GM18498 (cell line): ENCODE data around the gene HSPA12A.

Experiments used
- ATAC-seq: cut with Tn5 transposase; IDR thresholded peaks from one replicate; pipeline ENCODE4 v1.9.1; 2021; ENCODE audit warnings: mild to moderate bottlenecking, moderate library complexity; ENCODE audit not compliant: unreplicated experiment

Gene HSPA12A

GRCh38 chr10:116742367-116743265 lies at the start of gene HSPA12A:
Gene HSPA12A, minus strand, starts transcription at chr10:116742566. Its CDS starts 97 bp downstream, at chr10:116742469.
- ATAC-seq, result peak; percentile 98

- no peak for ATAC-seq
Measured at GRCh38 chr10:116791241-116791640, 48.9 kb upstream of the HSPA12A start.

GRCh38 chr10:116787893-116788665 lies 45.7 kb upstream of the HSPA12A start:
- peak; percentile 86 for ATAC-seq

- ATAC-seq, result no peak
Measured at GRCh38 chr10:116787053-116787659, 44.8 kb upstream of the HSPA12A start.

GRCh38 chr10:116785867-116786266 lies 43.5 kb upstream of the HSPA12A start:
- ATAC-seq, result no peak

GRCh38 chr10:116785282-116785681 lies 42.9 kb upstream of the HSPA12A start:
- ATAC-seq, result no peak

GRCh38 chr10:116784651-116785050 lies 42.3 kb upstream of the HSPA12A start:
- ATAC-seq, result no peak

GRCh38 chr10:116784035-116784434 lies 41.7 kb upstream of the HSPA12A start:
- ATAC-seq, result no peak

- ATAC-seq, result no peak
Measured at GRCh38 chr10:116783011-116783655, 40.8 kb upstream of the HSPA12A start.

GRCh38 chr10:116781370-116781884 lies 39.1 kb upstream of the HSPA12A start:
- ATAC-seq, result no peak

- no peak for ATAC-seq
Measured at GRCh38 chr10:116780691-116781205, 38.4 kb upstream of the HSPA12A start.

- ATAC-seq, result no peak
Measured at GRCh38 chr10:116779076-116779687, 36.8 kb upstream of the HSPA12A start.

GRCh38 chr10:116777006-116777405 lies 34.6 kb upstream of the HSPA12A start:
- no peak for ATAC-seq

GRCh38 chr10:116775488-116776400 lies 33.4 kb upstream of the HSPA12A start:
- ATAC-seq, result no peak

- ATAC-seq, result no peak
Measured at GRCh38 chr10:116774728-116775151, 32.4 kb upstream of the HSPA12A start.

- ATAC-seq, result no peak
Measured at GRCh38 chr10:116772909-116773705, 30.7 kb upstream of the HSPA12A start.

- no peak for ATAC-seq
Measured at GRCh38 chr10:116771959-116772585, 29.7 kb upstream of the HSPA12A start.
